Measurements from ENCODE around the gene DTNA. TPM values are rescaled to one million over a fixed set of nuclear protein-coding genes. Genes with fewer than 3 reads are reported as not detected.

The DTNA gene
- total and polyA plus RNA-seq, 2 of the 8 experiments (the other 6 are each of a cell fraction or from before 2014, with no cell fraction given) = 30.2 to 32.7 TPM

- TF ChIP-seq ZNF274 (IDR thresholded peaks at IDR 0.05; ENCODE audit: borderline replicate concordance, extremely low read depth, low read length) (no peak), E2F6 (IDR thresholded peaks at IDR 0.05) (no peak), SUZ12 (IDR thresholded peaks at IDR 0.05; ENCODE audit: low read length) (no peak), CEBPB (IDR thresholded peaks at IDR 0.05; ENCODE audit: low read depth, low read length) (no peak)
These were observed 216.6 kb downstream of the DTNA start (continued) for GRCh38 chr18:34926683-34927082.
